K562 (cell line): ENCODE results near the gene ZRANB3.

Experiments
- POLR2A ChIP-seq: fragments of 450-650 bp; conservative IDR thresholded peaks from 2 replicates; pipeline ENCODE4 v1.6.1; 2016
- ZNF217 ChIP-seq: sonication (generic); formaldehyde crosslinking; IDR thresholded peaks from 2 replicates; pipeline ENCODE4 v1.8.0; 2022; ENCODE audit warnings: mild to moderate bottlenecking, missing genetic modification reagents

GRCh38 chr2:135320465-135321355 is 210.3 kb downstream of the ZRANB3 start:
- TF ChIP-seq ZNF217 = no peak
- TF ChIP-seq POLR2A = no peak
